ENCODE results near the gene ELOVL2. TPM values are rescaled to one million over a fixed set of nuclear protein-coding genes. Genes with fewer than 3 reads are reported as not detected.
"Not testable (repeated sequence)": the region's sequence is repeated elsewhere in the genome, so short reads cannot be mapped to it uniquely, and the experiment has no call there.

The ELOVL2 gene
- total and polyA plus RNA-seq, 8 donors: 0.23 to 1.8 TPM; not detected in 6

GRCh38 chr6:11089695-11090094, 45.6 kb upstream of the ELOVL2 start:
- 78 to 89% (median 85%) methylated on average over 1 of the region's 1 CpG for WGBS, 5 donors

GRCh38 chr6:11087141-11087812, 43.2 kb upstream of the ELOVL2 start:
- H3K4me3 ChIP-seq; intact Hi-C loops (cut with DNase I; ENCODE audit: low total_unique reads); H3K36me3 ChIP-seq; H3K4me1 ChIP-seq; H3K9me3 ChIP-seq; DNase-seq; H3K27me3 ChIP-seq; H3K27ac ChIP-seq: not testable (repeated sequence)
- WGBS, 5 donors: 80 to 94% (median 85%) methylated on average over 30 to 47 of the region's 47 CpGs

More at GRCh38 chr6:11089695-11090094, 45.6 kb upstream of the ELOVL2 start:
- H3K27me3 ChIP-seq: no peaks in the 10 kb centered on the region
- TF ChIP-seq CTCF (IDR thresholded peaks at IDR 0.05) (no peak), EP300 (IDR thresholded peaks at IDR 0.05) (no peak), POLR2AphosphoS5 (IDR thresholded peaks at IDR 0.05) (no peak), POLR2A (IDR thresholded peaks at IDR 0.05) (no peak)
- no peaks in the 10 kb centered on the region for H3K36me3 ChIP-seq
- no peak overlapping the region for H3K27ac ChIP-seq
- no peaks in the 10 kb centered on the region for H3K9me3 ChIP-seq
- no peak for DNase-seq
- H3K4me1 ChIP-seq: peaks cover 0 to 9% (median 8%) of the 10 kb centered on the region in 4 donors
- intact Hi-C loops (cut with DNase I; ENCODE audit: low total_unique reads): no loop called here
- H3K4me3 ChIP-seq: no peak overlapping the region

- 50 to 62% (median 57%) methylated on average over 3 of the region's 3 CpGs for WGBS, 5 donors
- intact Hi-C loops (cut with DNase I; ENCODE audit: low total_unique reads): no loop called here
- no peaks in the 10 kb centered on the region for H3K27me3 ChIP-seq
- H3K9me3 ChIP-seq: no peaks in the 10 kb centered on the region
- no peak for DNase-seq
- no peaks in the 10 kb centered on the region for H3K36me3 ChIP-seq
- TF ChIP-seq POLR2A (IDR thresholded peaks at IDR 0.05): no peak
- TF ChIP-seq POLR2AphosphoS5 (IDR thresholded peaks at IDR 0.05): no peak
- TF ChIP-seq EP300 (IDR thresholded peaks at IDR 0.05): no peak
- no peak for TF ChIP-seq CTCF (IDR thresholded peaks at IDR 0.05)
- H3K27ac ChIP-seq: no peak overlapping the region
- no peak overlapping the region for H3K4me3 ChIP-seq
- no peaks in the 10 kb centered on the region for H3K4me1 ChIP-seq
Measured at GRCh38 chr6:11085758-11086435, 41.8 kb upstream of the ELOVL2 start.

GRCh38 chr6:11083956-11084355, 39.9 kb upstream of the ELOVL2 start:
- no peaks in the 10 kb centered on the region for H3K27me3 ChIP-seq
- no peak for DNase-seq
- H3K4me1 ChIP-seq: no peaks in the 10 kb centered on the region
- no peaks in the 10 kb centered on the region for H3K9me3 ChIP-seq
- H3K36me3 ChIP-seq: no peaks in the 10 kb centered on the region
- H3K27ac ChIP-seq: no peak overlapping the region
- 74 to 91% (median 86%) methylated on average over 5 of the region's 5 CpGs for WGBS, 5 donors
- intact Hi-C loops (cut with DNase I; ENCODE audit: low total_unique reads): no loop called here
- no peak overlapping the region for H3K4me3 ChIP-seq
- TF ChIP-seq CTCF (IDR thresholded peaks at IDR 0.05) (no peak), POLR2A (IDR thresholded peaks at IDR 0.05) (no peak), POLR2AphosphoS5 (IDR thresholded peaks at IDR 0.05) (no peak), EP300 (IDR thresholded peaks at IDR 0.05) (no peak)

GRCh38 chr6:11083491-11083890, 39.4 kb upstream of the ELOVL2 start:
- Histone ChIP-seq H3K9me3 (no peaks in the 10 kb centered on the region), H3K4me1 (no peaks in the 10 kb centered on the region), H3K27me3 (no peaks in the 10 kb centered on the region), H3K36me3 (no peaks in the 10 kb centered on the region), H3K4me3 (no peak overlapping the region), H3K27ac (no peak overlapping the region)
- TF ChIP-seq CTCF (IDR thresholded peaks at IDR 0.05) (no peak), POLR2AphosphoS5 (IDR thresholded peaks at IDR 0.05) (no peak), POLR2A (IDR thresholded peaks at IDR 0.05) (no peak), EP300 (IDR thresholded peaks at IDR 0.05) (no peak)
- intact Hi-C loops (cut with DNase I; ENCODE audit: low total_unique reads): no loop called here
- 71 to 81% (median 75%) methylated on average over 4 of the region's 4 CpGs for WGBS, 5 donors
- DNase-seq: no peak

Data from stomach (tissue), 9 donors.